Measurements from ENCODE around the gene WDR54. TPM values are rescaled to one million over a fixed set of nuclear protein-coding genes. Genes with fewer than 3 reads are reported as not detected.
A peak's percentile ranks its signal among the peaks of the same experiment; 100 is the strongest.

WDR54 gene
- total and polyA plus RNA-seq, 10 of the 15 experiments (the other 5 are each of a cell fraction or from before 2014, with no cell fraction given): 38.2 to 116 (median 89.1) TPM

GRCh38 chr2:74391580-74392448, 29.7 kb upstream of the WDR54 start (continued):
- TF ChIP-seq TAF1 (IDR thresholded peaks at IDR 0.05; ENCODE audit: borderline replicate concordance, low read depth, low read length) (0 out of 2 replicates have a peak, but pooled peaks have one; percentile 3), RELA (IDR thresholded peaks at IDR 0.05; ENCODE audit: borderline replicate concordance, partially characterized antibody) (peak; percentile 65), NBN (IDR thresholded peaks at IDR 0.05) (peak; percentile 86; the same call in 1 of the 2 replicates), MTA2 (IDR thresholded peaks at IDR 0.05; ENCODE audit: low read depth) (peak; percentile 20; the same call in 1 of the 2 replicates), NR2C2 (IDR thresholded peaks at IDR 0.05; ENCODE audit: borderline replicate concordance, control insufficient read depth, insufficient read length, low read depth) (no peak), EGR1 (IDR thresholded peaks at IDR 0.05; ENCODE audit: borderline replicate concordance in 1 of 2, low read depth in 2 of 2, low read length in 2 of 2) (no peak), CUX1 (IDR thresholded peaks at IDR 0.05; ENCODE audit: insufficient replicate concordance, low read depth, low read length) (no peak), CREM (IDR thresholded peaks at IDR 0.05; ENCODE audit: low read depth) (peak; percentile 44; the same call in 1 of the 2 replicates), MAX (IDR thresholded peaks at IDR 0.05; ENCODE audit: low read depth, low read length) (peak; percentile 44; the same call in 1 of the 2 replicates), MEF2B (IDR thresholded peaks at IDR 0.05; ENCODE audit: partially characterized antibody, poor library complexity, severe bottlenecking) (peak; percentile 13), CHD1 (IDR thresholded peaks at IDR 0.05; ENCODE audit: low read depth, low read length) (0 out of 2 replicates have a peak, but pooled peaks have one; percentile 51), RUNX3 (IDR thresholded peaks at IDR 0.05; ENCODE audit: low read length) (peak; percentile 76), CREB1 (IDR thresholded peaks at IDR 0.05; ENCODE audit: low read depth) (peak; percentile 71; the same call in 1 of the 2 replicates), IRF4 (IDR thresholded peaks at IDR 0.05; ENCODE audit: low read depth, low read length) (no peak), SREBF2 (IDR thresholded peaks at IDR 0.05; ENCODE audit: low read length) (no peak), RELB (IDR thresholded peaks at IDR 0.05; ENCODE audit: low read depth) (no peak), YY1 (IDR thresholded peaks at IDR 0.05; ENCODE audit: low read depth, low read length) (peak; percentile 71), SP1 (IDR thresholded peaks at IDR 0.05; ENCODE audit: low read depth, low read length) (no peak), ZBTB33 (IDR thresholded peaks at IDR 0.05) (peak; percentile 81; the same call in 1 of the 2 replicates), RAD51 (IDR thresholded peaks at IDR 0.05) (no peak), STAT1 (conservative IDR thresholded peaks at IDR 0.05) (0 out of 2 replicates have a peak, but pooled peaks have one; percentile 84), BMI1 (IDR thresholded peaks at IDR 0.05; ENCODE audit: borderline replicate concordance) (no peak)

All from GM12878 (cell line).